Skeletal muscle tissue (tissue), 4 donors: ENCODE results near the gene GALNT5. TPM values are rescaled to one million over a fixed set of nuclear protein-coding genes. Genes with fewer than 3 reads are reported as not detected.

ENCODE experiments used
- H3K27ac ChIP-seq: one replicate; pipeline ENCODE4 v1.7.0; 2013; ENCODE audit warnings: mild to moderate bottlenecking, low read depth, low read length, inconsistent platforms
- H3K27me3 ChIP-seq, 3 donors: one replicate each; pipeline ENCODE4 v1.7.0; 2013; ENCODE audit warnings: low read length in 3 of 3; ENCODE audit not compliant: control insufficient read depth in 3 of 3, insufficient read depth in 3 of 3
- H3K36me3 ChIP-seq, 3 donors: one replicate each; pipeline ENCODE4 v1.7.0; 2013; ENCODE audit warnings: low read length in 3 of 3; ENCODE audit not compliant: control insufficient read depth in 3 of 3, insufficient read depth in 3 of 3
- H3K4me1 ChIP-seq, 3 donors: one replicate each; pipeline ENCODE4 v1.7.0; 2013; ENCODE audit warnings: low read length in 3 of 3, mild to moderate bottlenecking in 3 of 3; ENCODE audit not compliant: control insufficient read depth in 3 of 3, insufficient read depth in 3 of 3
- H3K4me3 ChIP-seq, 3 donors: one replicate each; pipeline ENCODE4 v1.7.0; 2013; ENCODE audit warnings: low read length in 3 of 3
- H3K9ac ChIP-seq, 3 donors: one replicate each; pipeline ENCODE4 v1.7.0; 2013; ENCODE audit warnings: low read length in 3 of 3, mild to moderate bottlenecking in 3 of 3, moderate library complexity in 2 of 3, low read depth in 1 of 3
- H3K9me3 ChIP-seq, 3 donors: one replicate each; pipeline ENCODE4 v1.7.0; 2013; ENCODE audit warnings: low read length in 3 of 3; ENCODE audit not compliant: control insufficient read depth in 3 of 3
- total RNA-seq: library from RNA; depleted of rRNA; stranded (reverse); fragments of >200 nt; gene quantifications from one replicate; pipeline ENCODE4 v1.2.3, GENCODE V29; 2014
- donor health status: Osteomylitis.

The GALNT5 gene
- total RNA-seq, 1 donor from 2014 or later, result 3.1 TPM

- Histone ChIP-seq H3K27me3 (no peaks in the 10 kb centered on the region), H3K36me3 (no peaks in the 10 kb centered on the region), H3K9ac (no peak overlapping the region), H3K27ac (no peak overlapping the region), H3K4me1 (no peaks in the 10 kb centered on the region), H3K4me3 (no peak overlapping the region), H3K9me3 (no peaks in the 10 kb centered on the region)
Observed at GRCh38 chr2:157359628-157360027, 102.1 kb downstream of the GALNT5 start.

DNA sequence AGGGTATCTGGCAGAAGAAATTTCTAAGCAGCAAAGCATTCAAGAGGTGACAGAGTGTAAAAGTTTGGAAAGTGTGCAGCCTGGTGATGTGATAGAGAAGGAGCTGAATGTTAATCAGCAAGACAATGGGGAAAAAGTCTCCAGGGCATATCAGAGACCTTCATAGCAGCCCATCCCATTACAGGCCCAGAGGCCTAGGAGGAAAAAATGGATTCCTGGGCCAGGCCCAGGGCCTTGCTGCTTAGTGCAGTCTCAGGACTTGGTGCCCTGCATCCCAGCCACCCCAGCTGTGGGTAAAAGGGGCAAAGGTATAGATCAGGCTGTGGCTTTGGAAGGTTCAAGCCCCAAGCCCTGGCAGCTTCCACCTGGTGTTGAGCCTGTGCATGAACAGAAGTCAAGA, 104.0 kb downstream of the GALNT5 start:
- no peak overlapping the region for H3K9ac ChIP-seq
- no peaks in the 10 kb centered on the region for H3K4me1 ChIP-seq
- no peak overlapping the region for H3K4me3 ChIP-seq
- H3K27me3 ChIP-seq, result no peaks in the 10 kb centered on the region
- H3K9me3 ChIP-seq, result no peaks in the 10 kb centered on the region
- no peaks in the 10 kb centered on the region for H3K36me3 ChIP-seq
- no peak overlapping the region for H3K27ac ChIP-seq

GRCh38 chr2:157362627-157363026, 105.1 kb downstream of the GALNT5 start:
- no peak overlapping the region for H3K27ac ChIP-seq
- H3K27me3 ChIP-seq, result no peaks in the 10 kb centered on the region
- no peaks in the 10 kb centered on the region for H3K9me3 ChIP-seq
- H3K9ac ChIP-seq, result no peak overlapping the region
- H3K4me1 ChIP-seq, result no peaks in the 10 kb centered on the region
- H3K36me3 ChIP-seq, result no peaks in the 10 kb centered on the region
- no peak overlapping the region for H3K4me3 ChIP-seq

DNA sequence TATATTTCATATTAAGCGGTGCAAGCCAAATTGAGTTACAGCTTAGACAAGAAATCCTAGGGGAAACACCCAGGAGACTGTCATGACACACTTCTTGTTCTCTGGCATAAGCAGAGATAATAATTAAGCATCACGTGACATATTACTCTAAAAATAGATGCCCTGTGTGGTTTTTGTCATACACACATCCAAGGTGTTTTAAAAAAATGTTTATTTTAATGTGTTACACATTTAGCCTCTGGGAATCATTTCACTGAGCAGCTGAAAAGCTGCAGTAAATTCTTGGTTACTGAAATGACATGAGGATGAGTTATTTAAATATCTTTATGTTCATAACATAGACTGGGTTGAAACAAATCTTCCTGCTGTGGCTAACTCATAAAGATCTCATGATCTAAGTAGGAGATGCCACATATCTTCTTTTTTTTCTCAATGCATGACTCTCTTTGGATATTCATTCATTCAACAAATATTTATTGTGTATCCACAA, 106.2 kb downstream of the GALNT5 start:
- H3K9me3 ChIP-seq, result no peaks in the 10 kb centered on the region
- no peak overlapping the region for H3K9ac ChIP-seq
- no peak overlapping the region for H3K4me3 ChIP-seq
- H3K36me3 ChIP-seq, result no peaks in the 10 kb centered on the region
- no peaks in the 10 kb centered on the region for H3K4me1 ChIP-seq
- H3K27ac ChIP-seq, result no peak overlapping the region
- H3K27me3 ChIP-seq, result no peaks in the 10 kb centered on the region

Other genes with a start within 250 kb of the GALNT5 start
- 0.52 TPM for gene ERMN, start 68.1 kb downstream of the GALNT5 start, total RNA-seq
- 1.0 TPM for gene CYTIP, start 186.4 kb downstream of the GALNT5 start, total RNA-seq